RWPE1 (cell line): ENCODE measurements around the gene MAP1A.
A peak's percentile ranks its signal among the peaks of the same experiment; 100 is the strongest.

Source experiments
- CTCF ChIA-PET: fragments of 350-600 bp; sonication (Branson Sonifier 250); formaldehyde crosslinking; extraction: SDS; loops from one replicate; lab custom pipeline; 2021; lab: Yijun Ruan, JAX
- POLR2A ChIA-PET: fragments of 400-600 bp; formaldehyde crosslinking; extraction: SDS; loops from one replicate; lab custom pipeline; 2020; ENCODE audit warnings: antibody characterized with exemption; ENCODE audit not compliant: low non-redundant PET; lab: Yijun Ruan, JAX
- DNase-seq: peaks from one replicate; pipeline ENCODE4 v3.0.0; 2012; ENCODE audit warnings: low spot score
- H3K27ac ChIP-seq: fragments of 450-650 bp; 2 replicates; pipeline ENCODE4 v1.5.1; 2017
- CTCF ChIP-seq: fragments of 450-650 bp; conservative IDR thresholded peaks from 2 replicates; pipeline ENCODE4 v1.5.1; 2017; ENCODE audit warnings: low read depth, mild to moderate bottlenecking

The MAP1A gene

GRCh38 chr15:43517354-43518196 is at the start of gene MAP1A:
MAP1A (plus strand) TSS chr15:43517608; CDS start chr15:43521474, 3,866 bp downstream.
- TF ChIP-seq CTCF: no peak
- POLR2A ChIA-PET: no interaction called here
- DNase-seq: no peak
- CTCF ChIA-PET: interaction anchor here (1.1 kb wide), 1 partner anchor 16 kb away, joined by 3 read pairs; no protein-coding TSS in a partner anchor
- H3K27ac ChIP-seq: no peak within 1 kb of the TSS

- no peak for DNase-seq
- ChIA-PET CTCF (interaction anchor here (0.6 to 1.0 kb wide), 2 partner anchors 12 to 55 kb away, joined by 3 to 4 read pairs; no protein-coding TSS in a partner anchor), POLR2A (no interaction called here)
- H3K27ac ChIP-seq: no peak overlapping the region
- no peak for TF ChIP-seq CTCF
Observed at GRCh38 chr15:43469867-43470266, 47.5 kb upstream of the MAP1A start.

- TF ChIP-seq CTCF: no peak
- POLR2A ChIA-PET: no interaction called here
- CTCF ChIA-PET: no interaction called here
- DNase-seq: no peak
- H3K27ac ChIP-seq: no peak overlapping the region
Observed at GRCh38 chr15:43471975-43472374, 45.4 kb upstream of the MAP1A start.

GRCh38 chr15:43473885-43474284 is 43.5 kb upstream of the MAP1A start:
- POLR2A ChIA-PET: no interaction called here
- CTCF ChIA-PET: no interaction called here
- no peak for DNase-seq
- no peak overlapping the region for H3K27ac ChIP-seq
- TF ChIP-seq CTCF: no peak

- POLR2A ChIA-PET: no interaction called here
- CTCF ChIA-PET: interaction anchor here (0.5 kb wide), 1 partner anchor 22 kb away, joined by 3 read pairs; no protein-coding TSS in a partner anchor
- peak; percentile 69 for TF ChIP-seq CTCF
- no peak for DNase-seq
- H3K27ac ChIP-seq: no peak overlapping the region
Observed at GRCh38 chr15:43483297-43484128, 33.9 kb upstream of the MAP1A start.

GRCh38 chr15:43484455-43484854 is 33.0 kb upstream of the MAP1A start:
- CTCF ChIA-PET: no interaction called here
- POLR2A ChIA-PET: no interaction called here
- TF ChIP-seq CTCF: no peak
- no peak for DNase-seq
- no peak overlapping the region for H3K27ac ChIP-seq
